Activated T-helper 17 cell treated with anti-CD3 and anti-CD28 coated beads, Interleukin-2, amount 50 U/mL, for 72 hours (primary cell): ENCODE measurements around the gene PTPRM. TPM values are rescaled to one million over a fixed set of nuclear protein-coding genes. Genes with fewer than 3 reads are reported as not detected.

Experiments
- ATAC-seq: fragments of 150-1000 bp; cut with Tn5 transposase; replicated peaks from 2 replicates; pipeline ENCODE4 v1.10.0; 2021; ENCODE audit warnings: mild to moderate bottlenecking, moderate library complexity
- H3K27ac Mint-ChIP-seq: one replicate; pipeline ENCODE4 v1.8.0; 2022; ENCODE audit warnings: mixed read lengths
- H3K27me3 Mint-ChIP-seq: one replicate; pipeline ENCODE4 v1.8.0; 2022; ENCODE audit warnings: mixed read lengths
- H3K36me3 Mint-ChIP-seq: one replicate; pipeline ENCODE4 v1.8.0; 2022; ENCODE audit warnings: low read depth, mild to moderate bottlenecking, mixed read lengths
- H3K4me1 Mint-ChIP-seq: one replicate; pipeline ENCODE4 v1.8.0; 2022; ENCODE audit warnings: mixed read lengths
- H3K4me3 Mint-ChIP-seq: one replicate; pipeline ENCODE4 v1.8.0; 2022; ENCODE audit warnings: mild to moderate bottlenecking, mixed read lengths
- H3K9me3 Mint-ChIP-seq: one replicate; pipeline ENCODE4 v1.8.0; 2022; ENCODE audit warnings: mixed read lengths
- total RNA-seq, 2 donors: library from RNA; stranded (reverse); gene quantifications; one replicate each; pipeline ENCODE4 v1.2.3, GENCODE V29; 2022

Gene PTPRM
- total RNA-seq, 2 donors from 2014 or later = 7.5 to 24.5 TPM

DNA sequence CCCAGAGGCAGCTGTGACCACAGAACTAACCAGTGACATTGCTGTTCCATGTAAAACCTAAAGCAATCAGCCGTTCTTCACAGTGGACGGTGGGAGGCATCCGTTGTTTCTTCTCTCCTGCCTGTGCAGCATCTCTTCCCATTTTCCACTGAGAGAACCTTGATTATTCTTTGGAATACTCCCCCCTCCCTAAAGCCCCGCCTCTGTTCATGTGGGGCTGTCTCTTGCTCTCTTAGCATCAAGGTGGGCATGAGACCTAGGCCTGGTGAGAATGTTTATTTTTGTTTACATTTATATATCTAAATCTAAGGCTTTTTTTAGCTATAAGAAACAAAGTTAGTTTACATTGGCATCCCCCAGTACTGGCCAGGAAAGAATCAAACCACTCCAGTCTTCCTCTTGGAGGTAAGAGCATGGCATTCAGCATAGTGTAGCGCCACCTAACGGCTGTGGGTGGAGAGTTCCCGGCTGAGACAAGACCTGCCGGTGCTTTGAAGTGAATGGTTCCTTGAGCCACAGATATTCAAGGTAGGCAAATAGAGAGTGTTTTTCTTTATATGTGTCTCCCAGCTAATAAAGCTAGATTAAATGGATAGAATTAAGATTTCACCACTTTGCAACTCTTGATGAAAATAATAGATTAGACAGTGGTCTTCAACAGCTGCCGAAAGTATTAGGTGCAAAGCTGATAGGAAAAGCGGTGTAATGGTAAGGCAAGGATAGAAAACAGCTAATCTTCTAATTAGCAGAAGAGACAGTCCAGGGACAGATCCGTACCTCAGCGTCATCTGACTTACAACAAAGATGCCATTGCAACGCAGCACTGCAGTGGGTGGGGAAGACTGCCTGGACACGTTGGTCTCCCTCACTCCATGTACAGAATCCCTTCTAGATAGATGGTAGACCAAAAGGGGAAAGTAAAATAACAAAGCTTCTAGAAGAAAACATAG is 822.5 kb downstream of the PTPRM start:
- no peaks in the 10 kb centered on the region for H3K4me1 Mint-ChIP-seq
- ATAC-seq = no peak

GRCh38 chr18:8391068-8391467 is 824.0 kb downstream of the PTPRM start:
- ATAC-seq = no peak
- H3K4me1 Mint-ChIP-seq = no peaks in the 10 kb centered on the region
- no peaks in the 10 kb centered on the region for H3K9me3 Mint-ChIP-seq
- H3K27me3 Mint-ChIP-seq = no peaks in the 10 kb centered on the region
- H3K27ac Mint-ChIP-seq = no peak overlapping the region
- H3K36me3 Mint-ChIP-seq = peaks cover 21% of the 10 kb centered on the region
- H3K4me3 Mint-ChIP-seq = no peak overlapping the region

More for the DNA sequence above, 822.5 kb downstream of the PTPRM start:
- Mint-ChIP-seq H3K36me3 (peaks cover 28% of the 10 kb centered on the region), H3K9me3 (no peaks in the 10 kb centered on the region), H3K27me3 (no peaks in the 10 kb centered on the region), H3K27ac (no peak overlapping the region), H3K4me3 (no peak overlapping the region)

- H3K9me3 Mint-ChIP-seq = no peaks in the 10 kb centered on the region
- H3K4me1 Mint-ChIP-seq = no peaks in the 10 kb centered on the region
- H3K27me3 Mint-ChIP-seq = no peaks in the 10 kb centered on the region
- no peak for ATAC-seq
- no peak overlapping the region for H3K4me3 Mint-ChIP-seq
- H3K27ac Mint-ChIP-seq = no peak overlapping the region
- H3K36me3 Mint-ChIP-seq = peaks cover 7% of the 10 kb centered on the region
These were observed 829.1 kb downstream of the PTPRM start for GRCh38 chr18:8396254-8396653.

DNA sequence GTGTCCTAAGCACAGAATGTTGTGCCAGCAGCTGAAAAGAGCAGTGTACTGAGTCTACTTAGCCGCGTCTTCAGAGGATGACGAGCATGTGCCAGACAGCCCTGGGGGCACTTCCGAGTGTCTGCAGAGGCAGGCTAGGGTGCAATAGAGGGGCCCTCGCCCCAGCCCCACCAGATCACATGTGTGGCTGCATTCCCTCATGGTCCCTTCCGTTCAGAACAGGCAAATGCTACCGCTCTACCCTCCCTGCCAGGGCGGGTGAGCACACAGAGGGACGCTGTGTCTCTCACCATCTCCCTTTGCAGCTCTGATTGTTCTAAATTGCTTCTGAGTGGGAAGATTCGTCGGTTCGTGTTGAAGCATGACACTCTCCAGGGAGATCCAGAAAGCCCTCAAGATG is 829.9 kb downstream of the PTPRM start:
- no peak overlapping the region for H3K27ac Mint-ChIP-seq
- ATAC-seq = no peak
- H3K27me3 Mint-ChIP-seq = no peaks in the 10 kb centered on the region
- H3K4me3 Mint-ChIP-seq = no peak overlapping the region
- H3K4me1 Mint-ChIP-seq = no peaks in the 10 kb centered on the region
- peaks cover 7% of the 10 kb centered on the region for H3K36me3 Mint-ChIP-seq
- no peaks in the 10 kb centered on the region for H3K9me3 Mint-ChIP-seq

- Mint-ChIP-seq H3K27ac (no peak overlapping the region), H3K27me3 (no peaks in the 10 kb centered on the region), H3K36me3 (peaks cover 5% of the 10 kb centered on the region), H3K4me3 (no peak overlapping the region), H3K9me3 (peaks cover 4% of the 10 kb centered on the region), H3K4me1 (no peaks in the 10 kb centered on the region)
- no peak for ATAC-seq
These were observed 832.0 kb downstream of the PTPRM start for GRCh38 chr18:8399138-8399537.

DNA sequence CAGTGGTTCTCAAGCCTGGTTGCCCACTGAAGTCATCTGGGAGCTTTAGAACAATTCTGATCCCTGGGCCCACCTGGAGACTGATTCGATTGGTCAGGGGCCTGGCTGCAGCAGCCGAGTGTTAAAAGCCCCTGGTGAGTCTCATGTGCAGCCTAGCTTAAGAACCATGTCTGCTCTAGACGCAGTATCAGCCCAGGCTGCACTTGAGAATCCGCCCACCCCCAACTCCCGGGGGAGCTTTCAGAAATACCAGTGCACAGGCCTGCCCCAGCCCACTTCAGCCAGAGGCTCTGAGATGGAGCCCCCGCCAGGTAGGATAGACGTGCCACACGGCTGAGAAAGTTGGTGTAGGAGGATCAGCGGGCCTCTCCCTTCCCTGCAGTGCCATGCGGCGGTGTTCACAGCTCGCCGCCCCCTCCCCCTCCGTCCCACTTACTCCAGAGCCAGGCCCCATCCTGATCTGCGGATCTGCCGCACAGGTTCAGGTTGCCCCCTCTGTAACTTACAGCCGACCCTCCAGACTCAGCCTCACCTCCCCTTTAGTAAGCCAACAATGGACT is 833.2 kb downstream of the PTPRM start:
- no peak for ATAC-seq
- no peak overlapping the region for H3K27ac Mint-ChIP-seq
- H3K4me3 Mint-ChIP-seq = no peak overlapping the region
- peaks cover 7% of the 10 kb centered on the region for H3K36me3 Mint-ChIP-seq
- H3K27me3 Mint-ChIP-seq = no peaks in the 10 kb centered on the region
- H3K4me1 Mint-ChIP-seq = no peaks in the 10 kb centered on the region
- H3K9me3 Mint-ChIP-seq = peaks cover 6% of the 10 kb centered on the region

DNA sequence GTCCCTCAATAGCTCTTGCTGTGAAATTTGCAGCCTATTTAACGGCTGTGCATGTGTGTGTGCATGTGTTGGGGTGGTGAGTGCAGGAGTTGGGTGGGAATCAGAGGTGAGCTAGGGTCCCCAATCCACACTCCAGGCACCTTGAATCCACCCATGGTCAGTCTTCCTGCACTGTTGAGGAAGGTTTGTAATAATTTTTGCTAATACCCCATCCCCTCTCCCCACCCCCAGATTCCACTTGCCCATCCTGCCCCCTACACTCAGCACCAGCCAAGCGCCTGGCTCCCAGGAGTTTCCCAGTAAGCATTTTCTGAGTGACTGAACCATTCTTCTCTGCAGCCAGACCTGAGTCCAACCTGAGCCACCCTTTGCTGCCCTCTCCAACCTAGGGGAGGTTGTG is 833.7 kb downstream of the PTPRM start:
- Mint-ChIP-seq H3K9me3 (peaks cover 6% of the 10 kb centered on the region), H3K4me3 (no peak overlapping the region), H3K27ac (no peak overlapping the region), H3K4me1 (no peaks in the 10 kb centered on the region), H3K36me3 (peaks cover 12% of the 10 kb centered on the region), H3K27me3 (no peaks in the 10 kb centered on the region)
- ATAC-seq = no peak

GRCh38 chr18:8401606-8402005 is 834.5 kb downstream of the PTPRM start:
- H3K4me1 Mint-ChIP-seq = no peaks in the 10 kb centered on the region
- H3K9me3 Mint-ChIP-seq = peaks cover 6% of the 10 kb centered on the region
- no peak overlapping the region for H3K27ac Mint-ChIP-seq
- H3K4me3 Mint-ChIP-seq = no peak overlapping the region
- ATAC-seq = no peak
- peaks cover 20% of the 10 kb centered on the region for H3K36me3 Mint-ChIP-seq
- H3K27me3 Mint-ChIP-seq = no peaks in the 10 kb centered on the region

- Mint-ChIP-seq H3K36me3 (peaks cover 21% of the 10 kb centered on the region), H3K4me3 (no peak overlapping the region), H3K4me1 (no peaks in the 10 kb centered on the region), H3K9me3 (peaks cover 6% of the 10 kb centered on the region), H3K27ac (no peak overlapping the region), H3K27me3 (no peaks in the 10 kb centered on the region)
- no peak for ATAC-seq
These were observed 835.1 kb downstream of the PTPRM start for GRCh38 chr18:8402237-8402636.

- Mint-ChIP-seq H3K4me1 (no peaks in the 10 kb centered on the region), H3K9me3 (peaks cover 6% of the 10 kb centered on the region), H3K27ac (no peak overlapping the region), H3K36me3 (peaks cover 21% of the 10 kb centered on the region), H3K4me3 (no peak overlapping the region), H3K27me3 (no peaks in the 10 kb centered on the region)
- no peak for ATAC-seq
These were observed 836.6 kb downstream of the PTPRM start for GRCh38 chr18:8403713-8404112.

GRCh38 chr18:8406186-8406867 is 839.2 kb downstream of the PTPRM start:
- no peak overlapping the region for H3K4me3 Mint-ChIP-seq
- H3K9me3 Mint-ChIP-seq = peaks cover 14% of the 10 kb centered on the region
- no peak overlapping the region for H3K27ac Mint-ChIP-seq
- H3K36me3 Mint-ChIP-seq = peaks cover 21% of the 10 kb centered on the region
- no peaks in the 10 kb centered on the region for H3K27me3 Mint-ChIP-seq
- ATAC-seq = no peak
- H3K4me1 Mint-ChIP-seq = no peaks in the 10 kb centered on the region

- Mint-ChIP-seq H3K4me1 (no peaks in the 10 kb centered on the region), H3K27me3 (no peaks in the 10 kb centered on the region), H3K36me3 (peaks cover 21% of the 10 kb centered on the region), H3K4me3 (no peak overlapping the region), H3K9me3 (peaks cover 14% of the 10 kb centered on the region), H3K27ac (no peak overlapping the region)
- no peak for ATAC-seq
These were observed 839.7 kb downstream of the PTPRM start for GRCh38 chr18:8406868-8407250.

DNA sequence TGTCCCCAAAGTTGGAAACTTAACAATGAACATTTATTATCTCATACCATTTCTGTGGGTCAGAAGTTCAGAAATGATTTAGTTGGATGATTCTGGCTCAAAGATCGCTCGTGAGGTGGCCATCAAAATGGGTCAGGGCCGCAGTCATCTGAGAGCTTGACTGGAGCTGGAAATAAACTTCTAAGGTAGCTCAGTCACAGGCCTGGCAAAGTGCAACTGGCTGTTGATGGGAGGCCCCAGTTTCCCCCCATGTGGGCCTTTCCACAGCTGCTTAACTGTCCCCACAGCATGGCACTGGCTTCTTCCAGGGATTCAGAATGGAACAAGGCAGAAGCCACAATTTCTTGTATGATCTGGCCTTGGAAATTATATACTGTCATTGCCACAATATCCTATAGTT is 842.0 kb downstream of the PTPRM start:
- ATAC-seq = no peak
- no peaks in the 10 kb centered on the region for H3K27me3 Mint-ChIP-seq
- H3K4me3 Mint-ChIP-seq = no peak overlapping the region
- H3K27ac Mint-ChIP-seq = no peak overlapping the region
- peaks cover 16% of the 10 kb centered on the region for H3K9me3 Mint-ChIP-seq
- H3K36me3 Mint-ChIP-seq = peaks cover 16% of the 10 kb centered on the region
- H3K4me1 Mint-ChIP-seq = no peaks in the 10 kb centered on the region

- Mint-ChIP-seq H3K27me3 (no peaks in the 10 kb centered on the region), H3K36me3 (peaks cover 2% of the 10 kb centered on the region), H3K27ac (no peak overlapping the region), H3K9me3 (peaks cover 20% of the 10 kb centered on the region), H3K4me3 (no peak overlapping the region), H3K4me1 (no peaks in the 10 kb centered on the region)
- ATAC-seq = no peak
These were observed 844.4 kb downstream of the PTPRM start for GRCh38 chr18:8411492-8411891.

GRCh38 chr18:8412117-8412516 is 845.0 kb downstream of the PTPRM start:
- H3K36me3 Mint-ChIP-seq = no peaks in the 10 kb centered on the region
- no peaks in the 10 kb centered on the region for H3K4me1 Mint-ChIP-seq
- no peak for ATAC-seq

More at GRCh38 chr18:8412117-8412516, 845.0 kb downstream of the PTPRM start:
- Mint-ChIP-seq H3K4me3 (no peak overlapping the region), H3K27ac (no peak overlapping the region), H3K9me3 (peaks cover 20% of the 10 kb centered on the region), H3K27me3 (no peaks in the 10 kb centered on the region)
